Esophagus squamous epithelium (tissue), 4 donors: ENCODE data around the gene BTG2.

Experiments used
- POLR2A ChIP-seq, 4 donors: fragments of 450-650 bp; IDR thresholded peaks; one replicate each; pipeline ENCODE4 v1.6.1; 2017; ENCODE audit warnings: antibody characterized with exemption in 4 of 4, mild to moderate bottlenecking in 4 of 4, moderate library complexity in 3 of 4
- TF ChIP-seq, protein P1 (sequence below), 6 experiments: fragments of 450-650 bp in 4 of 6; fragments of 200-600 bp in 2 of 6; sonication (generic) in 2 of 6; IDR thresholded peaks; one replicate each; pipeline ENCODE4 v1.5.1; 2016 to 2019; ENCODE audit warnings: antibody characterized with exemption in 6 of 6, mild to moderate bottlenecking in 4 of 6, moderate library complexity in 4 of 6

- TF ChIP-seq, protein P1, sequence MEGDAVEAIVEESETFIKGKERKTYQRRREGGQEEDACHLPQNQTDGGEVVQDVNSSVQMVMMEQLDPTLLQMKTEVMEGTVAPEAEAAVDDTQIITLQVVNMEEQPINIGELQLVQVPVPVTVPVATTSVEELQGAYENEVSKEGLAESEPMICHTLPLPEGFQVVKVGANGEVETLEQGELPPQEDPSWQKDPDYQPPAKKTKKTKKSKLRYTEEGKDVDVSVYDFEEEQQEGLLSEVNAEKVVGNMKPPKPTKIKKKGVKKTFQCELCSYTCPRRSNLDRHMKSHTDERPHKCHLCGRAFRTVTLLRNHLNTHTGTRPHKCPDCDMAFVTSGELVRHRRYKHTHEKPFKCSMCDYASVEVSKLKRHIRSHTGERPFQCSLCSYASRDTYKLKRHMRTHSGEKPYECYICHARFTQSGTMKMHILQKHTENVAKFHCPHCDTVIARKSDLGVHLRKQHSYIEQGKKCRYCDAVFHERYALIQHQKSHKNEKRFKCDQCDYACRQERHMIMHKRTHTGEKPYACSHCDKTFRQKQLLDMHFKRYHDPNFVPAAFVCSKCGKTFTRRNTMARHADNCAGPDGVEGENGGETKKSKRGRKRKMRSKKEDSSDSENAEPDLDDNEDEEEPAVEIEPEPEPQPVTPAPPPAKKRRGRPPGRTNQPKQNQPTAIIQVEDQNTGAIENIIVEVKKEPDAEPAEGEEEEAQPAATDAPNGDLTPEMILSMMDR (IDR thresholded peaks at IDR 0.05) = no peak
- no peak for TF ChIP-seq POLR2A (IDR thresholded peaks at IDR 0.05)
These were observed 43.8 kb downstream of the BTG2 start for GRCh38 chr1:203349166-203349565.
